Fibroblast of upper back skin (primary cell): ENCODE measurements around the gene C5.
"Not testable (repeated sequence)": the region's sequence is repeated elsewhere in the genome, so short reads cannot be mapped to it uniquely, and the experiment has no call there.

Experiments
- DNase-seq: peaks from one replicate; pipeline ENCODE4 v3.0.0-alpha.2; 2013

Gene C5

DNA sequence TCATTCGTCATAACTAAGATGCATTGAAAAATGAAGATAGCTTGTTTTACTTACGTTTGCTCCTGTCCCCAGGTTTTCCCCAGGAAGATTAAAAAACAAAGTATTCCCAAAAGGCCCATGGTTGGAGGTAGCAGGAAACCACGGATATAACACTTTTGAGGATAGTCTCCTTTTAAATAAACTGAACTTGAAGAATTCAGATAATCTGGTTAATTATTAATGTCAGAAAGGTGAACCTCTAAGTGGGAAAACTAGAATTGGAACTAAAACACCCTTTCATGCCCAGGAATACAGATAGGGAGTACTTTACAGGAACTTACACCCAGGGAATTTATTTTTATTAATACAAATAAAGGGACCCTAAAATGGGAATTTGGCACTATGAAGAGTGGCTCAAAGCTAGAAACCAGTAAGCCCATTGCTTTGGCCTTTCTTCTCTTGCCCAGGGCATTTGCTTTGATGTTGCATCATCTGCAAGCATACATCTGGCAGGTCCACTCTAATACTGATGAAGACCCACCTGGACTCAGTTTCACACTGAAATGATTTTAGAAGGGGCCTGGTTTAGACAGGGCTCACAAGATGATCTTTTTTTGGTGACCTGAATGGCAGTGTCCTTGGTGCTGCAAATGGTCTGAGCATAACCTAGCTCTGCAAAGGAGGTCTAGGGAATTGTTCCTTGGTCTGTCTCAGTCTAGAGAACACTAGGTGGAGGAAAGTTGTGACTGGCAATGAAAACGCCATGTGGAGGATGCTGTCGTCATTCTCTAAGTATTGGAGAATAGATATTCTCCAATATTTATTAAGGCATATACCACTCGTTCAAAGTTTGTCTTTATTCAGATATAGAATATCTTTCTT is at the start of gene C5:
C5 (minus strand) TSS at position 148 of the 861 bp plus-strand sequence; CDS start at position 119, 29 bp downstream.
- no peak for DNase-seq

DNA sequence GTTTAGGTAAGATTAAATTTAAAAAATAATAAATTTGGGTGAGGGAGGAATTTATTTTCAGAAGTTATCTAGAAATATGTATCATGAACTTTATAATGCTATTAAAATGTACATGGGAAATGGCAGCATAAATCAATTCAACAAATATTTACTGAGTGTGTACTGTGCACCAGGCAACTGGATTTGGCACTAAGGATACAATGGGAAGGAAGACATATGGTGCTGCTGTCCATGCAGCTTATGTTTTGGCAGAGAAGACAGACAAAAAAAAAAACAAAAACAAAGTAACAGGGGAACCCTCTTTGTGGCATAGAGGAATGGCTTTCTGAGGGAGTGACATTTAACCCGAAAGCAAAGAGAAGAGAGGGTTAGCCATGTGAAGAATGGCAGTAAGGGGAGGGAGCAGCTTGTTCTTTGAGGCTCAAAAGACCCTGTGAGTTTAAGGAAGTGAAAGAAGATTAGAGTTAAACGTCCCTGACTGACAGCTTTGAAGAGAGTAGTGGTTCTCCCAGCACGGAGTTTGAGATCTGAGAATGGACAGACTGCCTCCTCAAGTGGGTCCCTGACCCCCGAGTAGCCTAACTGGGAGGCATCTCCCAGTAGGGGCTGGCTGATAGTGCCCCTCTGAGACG is 48.6 kb upstream of the C5 start:
- DNase-seq: no peak

DNA sequence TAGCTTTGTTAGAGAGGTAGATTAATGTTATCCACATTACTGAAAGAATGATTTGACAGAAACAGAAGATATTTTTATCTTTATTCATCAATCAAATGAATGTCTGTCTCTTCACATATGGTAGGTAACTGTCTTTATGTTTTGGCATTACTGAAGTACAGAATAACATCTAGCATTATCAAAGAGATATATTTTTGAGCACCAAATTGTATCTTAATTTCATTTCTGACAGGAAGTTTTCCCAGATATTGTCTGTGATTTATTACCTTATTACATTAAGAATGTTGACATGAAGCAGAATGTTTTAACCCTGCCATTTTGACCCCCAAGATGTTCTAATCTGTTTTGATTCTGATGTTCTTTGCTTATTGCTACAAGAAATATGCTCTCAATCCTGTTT is 45.0 kb upstream of the C5 start:
- no peak for DNase-seq

- DNase-seq: not testable (repeated sequence)
Measured at GRCh38 chr9:121090743-121091142, 40.7 kb upstream of the C5 start.

DNA sequence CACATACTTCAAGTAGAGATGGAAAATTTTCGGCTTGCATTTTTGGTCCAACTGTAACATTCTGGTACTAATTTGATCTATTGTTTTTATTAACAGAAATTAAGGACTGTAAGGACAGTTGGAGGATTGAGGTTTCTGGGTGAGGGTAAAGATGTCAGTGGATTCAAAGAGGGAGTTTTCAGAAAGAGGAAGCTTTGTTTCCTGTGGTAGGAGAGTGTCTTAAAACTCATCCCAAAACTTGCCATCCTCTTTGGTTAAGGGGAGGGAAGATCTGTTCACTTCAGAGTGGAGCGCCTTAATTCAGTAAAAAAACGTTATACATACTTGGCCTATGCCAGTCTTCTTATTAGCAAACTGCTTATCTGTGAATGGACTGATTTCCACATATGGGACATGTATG is 38.5 kb upstream of the C5 start:
- no peak for DNase-seq

GRCh38 chr9:121085661-121086060 is 35.6 kb upstream of the C5 start:
- peak; percentile 19 for DNase-seq

- DNase-seq: no peak
Measured at GRCh38 chr9:121082075-121082474, 32.0 kb upstream of the C5 start.

GRCh38 chr9:121075251-121076036 is 25.4 kb upstream of the C5 start:
- no peak for DNase-seq

- DNase-seq: peak; percentile 89
Measured at GRCh38 chr9:121074370-121075250, 24.5 kb upstream of the C5 start, which contains the start of gene CNTRL. CNTRL (plus strand) TSS chr9:121074955; CDS start chr9:121088327, 13,372 bp downstream.

DNA sequence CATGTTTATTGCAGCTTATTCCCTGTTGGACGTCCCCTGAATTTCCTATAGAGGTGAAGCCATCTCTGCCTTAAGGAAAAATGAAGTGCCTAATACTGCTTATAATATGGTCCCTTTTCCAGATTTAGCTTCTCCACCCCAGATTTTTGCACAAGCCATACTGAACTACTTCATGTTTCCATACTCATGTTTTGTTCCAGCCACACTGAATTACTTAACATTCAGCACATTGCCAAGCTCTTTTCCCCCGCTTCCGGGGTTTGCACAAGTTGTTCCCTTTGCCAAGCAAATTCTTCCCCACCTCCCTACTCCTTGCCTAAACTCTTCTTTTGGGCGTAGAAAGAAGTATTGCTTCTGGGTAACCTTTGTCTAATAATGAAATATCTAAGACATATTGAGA is 23.0 kb upstream of the C5 start:
- DNase-seq: peak; percentile 84

- DNase-seq: peak; percentile 38
Measured at GRCh38 chr9:121071756-121072421, 21.8 kb upstream of the C5 start.

DNA sequence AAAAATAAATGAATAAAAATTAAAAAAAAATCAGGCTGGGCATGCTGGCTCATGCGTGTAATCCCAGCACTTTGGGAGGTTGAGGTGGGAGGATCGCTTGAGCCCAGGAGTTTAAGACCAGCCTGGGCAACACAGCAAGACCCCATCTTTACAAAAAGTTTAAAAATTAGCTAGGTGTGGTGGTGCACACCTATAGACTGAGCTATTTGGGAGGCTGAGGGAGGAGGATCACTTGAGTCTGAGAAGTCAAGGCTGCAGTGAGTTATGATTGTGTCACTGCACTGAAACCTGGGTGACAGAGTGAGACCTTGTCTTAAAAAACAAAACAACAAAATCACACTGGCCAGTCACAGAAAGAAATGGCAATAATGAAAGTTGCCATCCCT is 21.3 kb upstream of the C5 start:
- no peak for DNase-seq

- DNase-seq: no peak
Measured at GRCh38 chr9:121069396-121069795, 19.3 kb upstream of the C5 start.

- DNase-seq: no peak
Measured at GRCh38 chr9:121067640-121068039, 17.6 kb upstream of the C5 start.

- no peak for DNase-seq
Measured at GRCh38 chr9:121066850-121067249, 16.8 kb upstream of the C5 start.

GRCh38 chr9:121059998-121060636 is 10.0 kb upstream of the C5 start:
- peak; percentile 65 for DNase-seq

DNA sequence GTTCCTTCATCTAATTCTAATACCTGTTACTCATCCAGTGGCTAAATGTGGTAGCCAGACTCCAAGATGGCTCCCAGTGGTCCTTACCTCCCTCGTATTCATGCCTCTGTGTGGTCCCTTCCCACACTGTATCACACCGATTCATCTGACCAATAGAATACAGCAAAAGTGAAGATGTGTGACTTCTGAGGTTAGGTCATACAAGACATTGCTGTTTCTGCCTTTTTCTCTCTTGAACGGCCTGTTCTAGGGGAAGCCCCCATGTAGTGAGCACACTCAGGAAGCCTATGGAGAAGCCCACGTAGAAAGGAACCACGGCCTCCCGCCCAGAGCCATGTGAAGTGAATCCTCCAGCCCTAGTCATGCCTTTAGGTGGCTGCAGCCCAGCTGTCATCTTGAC is 9.4 kb upstream of the C5 start:
- no peak for DNase-seq

DNA sequence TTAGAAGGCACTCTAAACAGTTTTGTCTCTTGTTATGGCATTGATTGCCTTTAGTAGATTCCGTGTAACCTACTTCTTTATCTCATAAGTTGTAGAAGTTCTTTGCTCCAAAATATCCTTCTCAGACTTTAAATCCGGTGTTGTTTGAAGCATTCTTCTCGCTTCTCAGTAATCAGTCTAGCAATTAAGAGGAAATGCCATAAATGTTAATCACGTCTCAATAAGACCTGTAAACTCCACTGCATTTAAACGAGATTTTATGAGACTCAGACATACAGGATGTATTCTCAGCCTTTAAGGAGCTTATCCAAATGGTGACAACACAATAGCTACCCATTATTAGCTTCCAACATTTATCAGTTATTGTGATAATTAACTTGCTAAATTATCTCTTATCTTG is 7.7 kb upstream of the C5 start:
- DNase-seq: no peak

DNA sequence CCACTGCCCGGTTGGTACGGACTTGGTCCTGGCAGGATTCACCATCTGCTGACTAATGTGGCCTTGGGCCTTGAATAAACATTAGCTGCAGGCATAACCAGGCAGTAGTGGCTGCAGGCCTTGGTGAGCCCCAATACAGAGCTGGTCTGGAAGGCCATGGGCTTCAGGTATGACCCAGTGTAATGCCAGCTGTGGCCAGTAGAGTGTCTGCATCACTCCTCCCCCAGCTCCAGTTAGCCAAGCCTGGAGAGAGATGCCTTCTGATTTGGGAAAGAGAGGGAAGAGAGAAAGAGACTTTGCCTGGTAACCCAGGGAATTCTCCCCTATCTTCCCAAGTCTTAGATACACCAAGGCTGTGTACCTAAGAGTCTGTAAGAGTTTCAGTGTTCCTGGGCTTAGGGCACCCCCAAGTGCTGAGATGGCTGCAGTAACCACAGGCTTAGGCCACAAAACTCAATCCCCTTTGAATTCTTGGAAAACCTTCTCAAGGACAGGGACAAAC is 5.6 kb upstream of the C5 start:
- no peak for DNase-seq

DNA sequence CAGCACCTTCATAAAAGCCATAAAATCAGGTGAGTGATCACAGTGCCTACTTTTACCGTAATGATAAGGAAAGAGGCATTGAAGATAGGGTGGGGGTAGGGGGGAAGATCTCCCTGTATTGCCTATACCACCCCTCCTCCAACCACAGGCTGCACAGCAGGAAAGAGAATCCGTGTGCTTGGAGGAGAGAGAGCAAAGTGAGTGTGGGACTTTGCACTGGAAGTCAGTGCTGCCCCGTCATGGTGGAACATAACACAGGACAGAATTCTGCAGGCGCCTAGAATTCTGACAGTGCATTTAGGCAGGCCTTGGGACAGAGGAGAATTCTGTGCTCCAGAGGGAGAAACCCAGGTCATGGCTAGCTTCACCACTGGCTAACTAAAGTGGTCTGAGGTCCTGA is 3.5 kb upstream of the C5 start:
- DNase-seq: no peak

DNA sequence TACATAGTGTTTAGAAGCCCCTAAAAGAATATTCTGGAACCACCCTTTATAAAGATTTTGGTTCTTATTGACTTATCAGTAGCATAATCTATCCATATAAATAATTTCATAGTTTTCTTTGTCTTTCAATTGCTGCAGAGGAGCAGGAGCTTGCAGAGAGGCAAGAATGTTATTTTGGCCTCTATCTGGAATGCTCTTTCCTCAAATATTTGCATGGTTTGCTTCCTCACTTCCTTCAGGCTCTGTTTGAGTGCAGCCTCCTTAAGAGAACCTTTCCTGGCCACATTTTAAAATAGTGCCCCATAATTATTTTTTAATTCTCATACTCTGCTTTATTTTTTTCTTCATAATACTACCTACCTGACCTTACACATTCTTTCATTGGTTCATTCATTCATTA is 1.5 kb downstream of the C5 start:
- peak; percentile 12 for DNase-seq
